ENCODE results near the gene MERTK. TPM values are rescaled to one million over a fixed set of nuclear protein-coding genes. Genes with fewer than 3 reads are reported as not detected.

Gene MERTK
- total RNA-seq, 1 donor from 2014 or later = 27.1 TPM

- no peaks in the 10 kb centered on the region for H3K9me3 Mint-ChIP-seq
- no peak for TF ChIP-seq CTCF (IDR thresholded peaks at IDR 0.05; ENCODE audit: unreplicated experiment)
- no peak overlapping the region for H3K27ac Mint-ChIP-seq
- no peaks in the 10 kb centered on the region for H3K27me3 Mint-ChIP-seq (ENCODE audit: low read depth)
- H3K4me1 Mint-ChIP-seq = peaks cover 9% of the 10 kb centered on the region
- peaks cover 33% of the 10 kb centered on the region for H3K36me3 Mint-ChIP-seq
- H3K4me3 Mint-ChIP-seq = no peak overlapping the region
- DNase-seq (ENCODE audit: low spot score in 2 of 2, unreplicated experiment in 2 of 2) = no peak
Measured at GRCh38 chr2:112023707-112024106, 125.3 kb downstream of the MERTK start.

GRCh38 chr2:112024231-112024630 lies 125.8 kb downstream of the MERTK start:
- H3K9me3 Mint-ChIP-seq = no peaks in the 10 kb centered on the region
- H3K27ac Mint-ChIP-seq = no peak overlapping the region
- H3K4me1 Mint-ChIP-seq = peaks cover 9% of the 10 kb centered on the region
- H3K36me3 Mint-ChIP-seq = peaks cover 33% of the 10 kb centered on the region
- no peak overlapping the region for H3K4me3 Mint-ChIP-seq
- no peak for DNase-seq (ENCODE audit: low spot score in 2 of 2, unreplicated experiment in 2 of 2)
- no peak for TF ChIP-seq CTCF (IDR thresholded peaks at IDR 0.05; ENCODE audit: unreplicated experiment)
- H3K27me3 Mint-ChIP-seq (ENCODE audit: low read depth) = no peaks in the 10 kb centered on the region

GRCh38 chr2:112024896-112025491 lies 126.6 kb downstream of the MERTK start:
- peaks cover 2% of the 10 kb centered on the region for H3K9me3 Mint-ChIP-seq
- no peak for TF ChIP-seq CTCF (IDR thresholded peaks at IDR 0.05; ENCODE audit: unreplicated experiment)
- DNase-seq (ENCODE audit: low spot score in 2 of 2, unreplicated experiment in 2 of 2) = no peak
- no peak overlapping the region for H3K27ac Mint-ChIP-seq
- peaks cover 9% of the 10 kb centered on the region for H3K4me1 Mint-ChIP-seq
- no peaks in the 10 kb centered on the region for H3K27me3 Mint-ChIP-seq (ENCODE audit: low read depth)
- H3K36me3 Mint-ChIP-seq = peaks cover 35% of the 10 kb centered on the region
- no peak overlapping the region for H3K4me3 Mint-ChIP-seq

GRCh38 chr2:112026509-112026908 lies 128.1 kb downstream of the MERTK start:
- H3K27ac Mint-ChIP-seq = no peak overlapping the region
- no peak overlapping the region for H3K4me3 Mint-ChIP-seq

GRCh38 chr2:112027767-112028166 lies 129.4 kb downstream of the MERTK start:
- Mint-ChIP-seq H3K9me3 (peaks cover 7% of the 10 kb centered on the region), H3K27me3 (ENCODE audit: low read depth) (no peaks in the 10 kb centered on the region), H3K4me3 (no peak overlapping the region), H3K27ac (no peak overlapping the region), H3K4me1 (peaks cover 15% of the 10 kb centered on the region), H3K36me3 (peaks cover 25% of the 10 kb centered on the region)
- DNase-seq (ENCODE audit: low spot score in 2 of 2, unreplicated experiment in 2 of 2) = no peak
- no peak for TF ChIP-seq CTCF (IDR thresholded peaks at IDR 0.05; ENCODE audit: unreplicated experiment)

More at GRCh38 chr2:112026509-112026908, 128.1 kb downstream of the MERTK start:
- Mint-ChIP-seq H3K4me1 (peaks cover 6% of the 10 kb centered on the region), H3K27me3 (ENCODE audit: low read depth) (no peaks in the 10 kb centered on the region), H3K36me3 (peaks cover 37% of the 10 kb centered on the region), H3K9me3 (peaks cover 7% of the 10 kb centered on the region)
- TF ChIP-seq CTCF (IDR thresholded peaks at IDR 0.05; ENCODE audit: unreplicated experiment) = no peak
- no peak for DNase-seq (ENCODE audit: low spot score in 2 of 2, unreplicated experiment in 2 of 2)

GRCh38 chr2:112029164-112029563 lies 130.8 kb downstream of the MERTK start:
- TF ChIP-seq CTCF (IDR thresholded peaks at IDR 0.05; ENCODE audit: unreplicated experiment) = no peak
- Mint-ChIP-seq H3K9me3 (peaks cover 7% of the 10 kb centered on the region), H3K27me3 (ENCODE audit: low read depth) (no peaks in the 10 kb centered on the region), H3K27ac (no peak overlapping the region), H3K36me3 (peaks cover 18% of the 10 kb centered on the region), H3K4me1 (peaks cover 20% of the 10 kb centered on the region), H3K4me3 (no peak overlapping the region)
- no peak for DNase-seq (ENCODE audit: low spot score in 2 of 2, unreplicated experiment in 2 of 2)
